ENCODE measurements around the gene B4GALNT3. TPM values are rescaled to one million over a fixed set of nuclear protein-coding genes. Genes with fewer than 3 reads are reported as not detected.

B4GALNT3 gene
- total and polyA plus RNA-seq, 2 of the 13 experiments (the other 11 are each of a cell fraction or from before 2014, with no cell fraction given): 3.2 to 4.4 TPM

DNA sequence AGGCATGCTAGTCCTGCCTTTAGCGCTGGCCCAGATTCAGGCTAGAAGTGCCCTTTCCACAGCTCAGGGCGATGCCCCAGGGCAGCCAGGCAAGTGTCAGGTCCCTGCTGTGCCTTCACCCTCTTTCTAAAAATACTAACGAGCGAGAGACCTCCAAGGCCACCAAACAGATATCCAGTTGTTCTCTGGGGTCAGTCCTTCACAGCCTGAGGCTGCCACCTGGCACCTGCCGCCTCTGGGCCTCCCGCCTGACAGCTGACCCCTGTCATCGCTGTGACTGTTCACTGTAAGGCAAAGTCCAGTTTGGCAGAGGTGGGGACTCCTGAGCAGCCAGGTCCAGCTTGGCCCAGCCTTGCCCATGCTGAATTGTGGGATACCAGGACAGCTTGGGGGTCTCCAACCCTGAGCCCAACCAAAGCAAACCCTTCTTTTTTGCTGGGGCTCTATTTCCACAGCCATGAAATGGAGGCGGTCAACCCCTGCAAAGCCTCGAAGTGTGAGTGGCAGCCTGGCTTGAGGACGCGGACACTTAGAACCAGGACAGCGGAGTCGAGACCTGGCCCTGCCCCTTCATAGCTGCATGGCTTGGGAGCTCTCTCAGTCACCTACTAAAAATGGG lies 123.6 kb downstream of the B4GALNT3 start (continued):
- TF ChIP-seq HNRNPUL1 (IDR thresholded peaks at IDR 0.05; ENCODE audit: low read depth, low read length) (no peak), ZSCAN29 (CRISPR knock-in tag; conservative IDR thresholded peaks at IDR 0.05) (no peak), ZXDC (CRISPR knock-in tag; IDR thresholded peaks at IDR 0.05) (no peak), AGO2 (optimal IDR thresholded peaks at IDR 0.05; ENCODE audit: low read depth, low read length) (no peak), ZNF557 (CRISPR knock-in tag; IDR thresholded peaks at IDR 0.05) (no peak), ZNF776 (CRISPR knock-in tag; IDR thresholded peaks at IDR 0.05) (no peak), SNAPC5 (CRISPR knock-in tag; IDR thresholded peaks at IDR 0.05; ENCODE audit: borderline replicate concordance) (no peak), GPBP1L1 (CRISPR knock-in tag; IDR thresholded peaks at IDR 0.05) (no peak), TMF1 (CRISPR knock-in tag; IDR thresholded peaks at IDR 0.05; ENCODE audit: low read depth) (no peak), HIVEP1 (CRISPR knock-in tag; IDR thresholded peaks at IDR 0.05) (peak; percentile 86), ZSCAN9 (CRISPR knock-in tag; IDR thresholded peaks at IDR 0.05; ENCODE audit: borderline replicate concordance) (peak; percentile 64; the same call in 1 of the 2 replicates), EP300 (IDR thresholded peaks at IDR 0.05; ENCODE audit: low read depth in 2 of 2, low read length in 2 of 2) (peak in 1 of 2 experiments; percentile 82; a peak in 2 of 4 replicates), EP300 (CRISPR knock-in tag; IDR thresholded peaks at IDR 0.05; ENCODE audit: borderline replicate concordance) (peak; percentile 64; the same call in 1 of the 2 replicates), IRX3 (CRISPR knock-in tag; IDR thresholded peaks at IDR 0.05; ENCODE audit: borderline replicate concordance, low read depth) (no peak), ZNF207 (IDR thresholded peaks at IDR 0.05; ENCODE audit: borderline replicate concordance) (no peak), NBN (conservative IDR thresholded peaks at IDR 0.05) (no peak), DR1 (CRISPR knock-in tag; IDR thresholded peaks at IDR 0.05) (no peak; the same call in 1 of the 2 replicates), ZNF446 (CRISPR knock-in tag; IDR thresholded peaks at IDR 0.05) (no peak), KLF9 (CRISPR knock-in tag; IDR thresholded peaks at IDR 0.05; ENCODE audit: low read depth) (no peak), ESRRA (CRISPR knock-in tag; IDR thresholded peaks at IDR 0.05; ENCODE audit: low read depth) (peak; percentile 89), ZNF264 (CRISPR knock-in tag; IDR thresholded peaks at IDR 0.05) (peak; percentile 52; the same call in 1 of the 2 replicates), ZNF138 (CRISPR knock-in tag; IDR thresholded peaks at IDR 0.05; ENCODE audit: low read depth) (no peak), ZNF652 (CRISPR knock-in tag; IDR thresholded peaks at IDR 0.05; ENCODE audit: borderline replicate concordance, low read depth) (no peak)
- TF ChIP-seq, protein P1, sequence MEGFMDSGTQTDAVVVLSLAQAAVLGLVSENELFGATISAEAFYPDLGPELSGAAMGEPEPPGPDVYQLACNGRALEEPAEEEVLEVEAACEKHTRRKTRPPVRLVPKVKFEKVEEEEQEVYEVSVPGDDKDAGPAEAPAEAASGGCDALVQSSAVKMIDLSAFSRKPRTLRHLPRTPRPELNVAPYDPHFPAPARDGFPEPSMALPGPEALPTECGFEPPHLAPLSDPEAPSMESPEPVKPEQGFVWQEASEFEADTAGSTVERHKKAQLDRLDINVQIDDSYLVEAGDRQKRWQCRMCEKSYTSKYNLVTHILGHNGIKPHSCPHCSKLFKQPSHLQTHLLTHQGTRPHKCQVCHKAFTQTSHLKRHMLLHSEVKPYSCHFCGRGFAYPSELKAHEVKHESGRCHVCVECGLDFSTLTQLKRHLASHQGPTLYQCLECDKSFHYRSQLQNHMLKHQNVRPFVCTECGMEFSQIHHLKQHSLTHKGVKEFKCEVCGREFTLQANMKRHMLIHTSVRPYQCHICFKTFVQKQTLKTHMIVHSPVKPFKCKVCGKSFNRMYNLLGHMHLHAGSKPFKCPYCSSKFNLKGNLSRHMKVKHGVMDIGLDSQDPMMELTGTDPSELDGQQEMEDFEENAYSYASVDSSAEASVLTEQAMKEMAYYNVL (CRISPR knock-in tag; IDR thresholded peaks at IDR 0.05; ENCODE audit: borderline replicate concordance): peak; percentile 85; the same call in 1 of the 2 replicates
- TF ChIP-seq, protein P2, sequence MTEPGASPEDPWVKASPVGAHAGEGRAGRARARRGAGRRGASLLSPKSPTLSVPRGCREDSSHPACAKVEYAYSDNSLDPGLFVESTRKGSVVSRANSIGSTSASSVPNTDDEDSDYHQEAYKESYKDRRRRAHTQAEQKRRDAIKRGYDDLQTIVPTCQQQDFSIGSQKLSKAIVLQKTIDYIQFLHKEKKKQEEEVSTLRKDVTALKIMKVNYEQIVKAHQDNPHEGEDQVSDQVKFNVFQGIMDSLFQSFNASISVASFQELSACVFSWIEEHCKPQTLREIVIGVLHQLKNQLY (CRISPR knock-in tag; IDR thresholded peaks at IDR 0.05): peak; percentile 86
